Measurements from ENCODE around the gene SLC6A19. TPM values are rescaled to one million over a fixed set of nuclear protein-coding genes. Genes with fewer than 3 reads are reported as not detected.

Gene SLC6A19
- total RNA-seq, 1 experiment from 2014 or later = 0.04 TPM

DNA sequence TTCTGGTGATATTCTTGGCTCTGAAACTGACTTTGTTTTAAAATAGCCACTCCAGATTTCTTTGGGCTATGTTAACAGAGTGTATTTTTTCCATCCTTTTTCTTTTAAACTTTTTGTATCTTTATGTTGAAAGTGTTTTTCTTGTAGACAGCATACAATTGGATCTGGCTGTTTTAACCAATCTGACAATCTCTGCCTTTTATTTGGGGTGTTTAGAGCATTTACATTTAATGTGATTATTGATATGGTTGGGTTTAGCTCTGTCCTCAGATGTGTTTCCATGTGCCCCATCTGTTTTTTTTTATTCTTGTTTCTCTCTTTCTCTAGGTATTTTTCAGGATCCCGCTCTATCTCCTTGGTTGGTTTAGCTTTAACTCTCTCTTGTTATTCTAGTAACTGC is 34.4 kb downstream of the SLC6A19 start (continued):
- TF ChIP-seq, protein P1, sequence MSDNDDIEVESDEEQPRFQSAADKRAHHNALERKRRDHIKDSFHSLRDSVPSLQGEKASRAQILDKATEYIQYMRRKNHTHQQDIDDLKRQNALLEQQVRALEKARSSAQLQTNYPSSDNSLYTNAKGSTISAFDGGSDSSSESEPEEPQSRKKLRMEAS (CRISPR knock-in tag; IDR thresholded peaks at IDR 0.05) = no peak
- TF ChIP-seq ZNF671 (CRISPR knock-in tag; IDR thresholded peaks at IDR 0.05) (no peak), ELF4 (CRISPR knock-in tag; IDR thresholded peaks at IDR 0.05; ENCODE audit: low read depth) (no peak), TEAD1 (CRISPR knock-in tag; IDR thresholded peaks at IDR 0.05) (no peak), HMGXB4 (CRISPR knock-in tag; IDR thresholded peaks at IDR 0.05) (no peak), ERG (CRISPR knock-in tag; IDR thresholded peaks at IDR 0.05) (no peak), PRRX2 (CRISPR knock-in tag; IDR thresholded peaks at IDR 0.05) (no peak), ATF6 (CRISPR knock-in tag; IDR thresholded peaks at IDR 0.05) (no peak)

DNA sequence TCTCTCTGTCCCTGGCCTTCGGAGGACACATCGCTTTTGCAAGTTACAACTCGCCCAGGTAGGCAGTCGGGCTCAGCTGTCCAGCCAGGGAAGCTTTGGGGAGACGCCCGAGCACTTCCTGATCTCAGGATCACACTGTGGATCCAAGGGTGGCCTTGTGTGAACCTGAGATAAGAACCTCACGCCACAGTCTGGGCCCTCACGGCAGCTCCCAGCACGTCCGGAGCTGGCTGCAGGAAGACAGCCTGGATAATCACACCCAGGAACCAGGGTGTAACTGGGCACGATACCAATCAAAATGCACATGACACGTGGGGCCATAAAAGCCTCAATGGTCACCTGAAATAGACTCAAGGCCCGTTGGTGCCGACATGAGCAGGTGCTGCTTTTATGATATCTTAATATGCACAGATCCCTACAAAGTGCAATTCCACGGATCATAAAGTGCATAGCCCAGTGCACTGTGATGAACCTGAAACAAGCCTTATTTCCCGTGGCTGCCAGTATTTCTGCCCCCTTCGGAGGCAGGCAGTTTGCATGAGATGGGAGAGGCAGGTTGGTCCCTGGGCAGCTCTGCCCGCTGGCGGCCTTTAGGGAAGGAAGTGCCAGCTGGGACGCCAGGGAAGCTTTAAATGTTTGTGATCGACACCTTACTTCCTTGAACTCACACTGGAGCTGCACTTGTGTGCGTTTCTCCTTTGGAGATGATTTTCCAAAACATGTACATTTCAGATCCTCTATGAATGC is 38.3 kb downstream of the SLC6A19 start:
- ChIA-PET CTCF (interaction anchor here (1.0 kb wide), 1 partner anchor 35 kb away, joined by 3 read pairs; no protein-coding TSS in a partner anchor), POLR2A (no interaction called here)
- ATAC-seq (no peak), DNase-seq (ENCODE audit: low spot score) (no peak)
- H3K36me3 Mint-ChIP-seq = peaks cover 11% of the 10 kb centered on the region
- 0 out of 2 replicates have a peak overlapping the region, but pooled peaks have one; percentile 45 for H3K27ac Mint-ChIP-seq
- no peaks in the 10 kb centered on the region for H3K27me3 Mint-ChIP-seq (ENCODE audit: low read depth)
- peaks cover 3% of the 10 kb centered on the region; the same call in 1 of the 2 replicates for H3K4me1 Mint-ChIP-seq
- no peak overlapping the region for H3K4me3 Mint-ChIP-seq
- peaks cover 17% of the 10 kb centered on the region for H3K9me3 Mint-ChIP-seq
- TF ChIP-seq STAT6 (CRISPR knock-in tag; conservative IDR thresholded peaks at IDR 0.05; ENCODE audit: low read depth) (no peak), FOXK1 (CRISPR knock-in tag; IDR thresholded peaks at IDR 0.05) (no peak), ESRRA (CRISPR knock-in tag; IDR thresholded peaks at IDR 0.05; ENCODE audit: borderline replicate concordance) (no peak)

DNA sequence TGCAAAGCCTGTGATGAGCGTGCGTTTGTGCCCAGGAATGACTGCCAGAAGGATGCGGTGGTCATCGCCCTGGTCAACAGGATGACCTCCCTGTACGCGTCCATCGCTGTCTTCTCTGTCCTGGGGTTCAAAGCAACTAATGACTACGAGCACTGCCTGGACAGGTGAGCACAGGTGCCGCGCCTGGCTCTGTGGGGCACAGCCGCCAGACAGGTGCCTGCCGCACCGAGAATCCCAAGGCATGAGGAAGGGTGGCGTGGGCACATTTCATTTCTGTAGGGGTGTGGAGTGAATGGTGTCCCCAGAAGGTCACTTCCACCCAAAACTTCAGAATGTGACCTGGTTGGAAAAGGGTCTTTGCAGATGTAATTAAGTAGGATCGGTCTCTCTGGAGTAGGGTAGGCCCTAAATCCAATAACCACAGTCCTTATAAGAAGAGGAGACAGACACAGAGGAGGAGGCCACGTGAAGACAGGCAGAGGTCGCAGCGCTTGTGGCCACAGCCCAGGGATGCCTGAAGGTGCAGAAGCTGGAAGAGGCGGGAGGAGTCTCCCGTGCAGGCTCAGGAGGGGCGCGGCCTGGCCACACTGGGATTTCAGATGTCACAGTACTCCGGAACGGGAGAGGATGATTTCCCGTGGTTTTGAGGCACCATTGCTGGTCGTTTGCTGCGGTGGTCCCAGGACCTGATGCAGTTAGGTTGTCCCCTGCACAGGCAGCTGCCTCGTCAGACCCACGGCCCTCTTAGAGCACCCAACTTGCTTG is 39.3 kb downstream of the SLC6A19 start:
- TF ChIP-seq OVOL2 (CRISPR knock-in tag; IDR thresholded peaks at IDR 0.05; ENCODE audit: borderline replicate concordance) (no peak), FOXP1 (CRISPR knock-in tag; IDR thresholded peaks at IDR 0.05; ENCODE audit: borderline replicate concordance) (no peak), MXD4 (CRISPR knock-in tag; IDR thresholded peaks at IDR 0.05; ENCODE audit: borderline replicate concordance) (no peak), KAT7 (CRISPR knock-in tag; IDR thresholded peaks at IDR 0.05; ENCODE audit: borderline replicate concordance) (no peak), RORB (CRISPR knock-in tag; IDR thresholded peaks at IDR 0.05) (no peak), IRF2 (CRISPR knock-in tag; IDR thresholded peaks at IDR 0.05; ENCODE audit: borderline replicate concordance, low read depth) (no peak), ZNF425 (CRISPR knock-in tag; conservative IDR thresholded peaks at IDR 0.05) (no peak)
- TF ChIP-seq, protein P2, sequence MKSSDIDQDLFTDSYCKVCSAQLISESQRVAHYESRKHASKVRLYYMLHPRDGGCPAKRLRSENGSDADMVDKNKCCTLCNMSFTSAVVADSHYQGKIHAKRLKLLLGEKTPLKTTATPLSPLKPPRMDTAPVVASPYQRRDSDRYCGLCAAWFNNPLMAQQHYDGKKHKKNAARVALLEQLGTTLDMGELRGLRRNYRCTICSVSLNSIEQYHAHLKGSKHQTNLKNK (CRISPR knock-in tag; IDR thresholded peaks at IDR 0.05) = no peak
- no peak overlapping the region for H3K4me3 Mint-ChIP-seq
- CTCF ChIA-PET = no interaction called here

More for the DNA sequence above, 39.3 kb downstream of the SLC6A19 start:
- Mint-ChIP-seq H3K36me3 (peaks cover 11% of the 10 kb centered on the region), H3K4me1 (peaks cover 3% of the 10 kb centered on the region; the same call in 1 of the 2 replicates), H3K27me3 (ENCODE audit: low read depth) (no peaks in the 10 kb centered on the region), H3K27ac (no peak overlapping the region), H3K9me3 (peaks cover 14% of the 10 kb centered on the region)
- ATAC-seq = no peak
- POLR2A ChIA-PET = no interaction called here
- DNase-seq (ENCODE audit: low spot score) = no peak
